K562 (cell line): ENCODE results near the gene CLASP2. TPM values are rescaled to one million over a fixed set of nuclear protein-coding genes. Genes with fewer than 3 reads are reported as not detected.

Experiments used
- BACH1 ChIP-seq: fragments of 200-800 bp; sonication (Bioruptor generic); IDR thresholded peaks from 2 replicates; pipeline ENCODE4 v1.6.1; 2016; ENCODE audit warnings: missing genetic modification characterization, missing compliant biosample characterization
- BHLHE40 ChIP-seq: IDR thresholded peaks from 2 replicates; pipeline ENCODE4 v1.6.1; 2011; ENCODE audit warnings: low read length, improper control_type of control experiment
- FOXK1 ChIP-seq: sonication (generic); formaldehyde crosslinking; IDR thresholded peaks from 2 replicates; pipeline ENCODE4 v1.8.0; 2022; ENCODE audit warnings: missing genetic modification reagents, mild to moderate bottlenecking, borderline replicate concordance
- HLTF ChIP-seq: fragments of 450-650 bp; IDR thresholded peaks from 2 replicates; pipeline ENCODE4 v1.6.1; 2016
- HNRNPK ChIP-seq: fragments of 200-400 bp; formaldehyde crosslinking; IDR thresholded peaks from one replicate; pipeline ENCODE4 v1.6.1; 2018; ENCODE audit warnings: mild to moderate bottlenecking, low read depth, low read length; ENCODE audit not compliant: poor library complexity, severe bottlenecking
- LCOR ChIP-seq: sonication (generic); formaldehyde crosslinking; IDR thresholded peaks from 2 replicates; pipeline ENCODE4 v1.8.0; 2022; ENCODE audit warnings: mild to moderate bottlenecking, missing genetic modification reagents
- NFRKB ChIP-seq: fragments of 450-650 bp; IDR thresholded peaks from 2 replicates; pipeline ENCODE4 v1.6.1; 2016; ENCODE audit warnings: low read depth
- ZNF586 ChIP-seq: fragments of 450-650 bp; formaldehyde crosslinking; conservative IDR thresholded peaks from 2 replicates; pipeline ENCODE4 v1.4.0; 2020; ENCODE audit warnings: mild to moderate bottlenecking, moderate library complexity
- ZNF830 ChIP-seq: fragments of 250-450 bp; sonication (Bioruptor Pico); IDR thresholded peaks from 2 replicates; pipeline ENCODE4 v1.5.0; 2021; ENCODE audit warnings: mild to moderate bottlenecking
- polyA plus RNA-seq, 8 experiments: library from polyadenylated mRNA; depleted of rRNA in 4 of 8; stranded (reverse) in 5 of 8; unstranded in 3 of 8; fragments of >200 nt; fragmentation: Nextera tagmentation in 2 of 8; fragmentation: Illumina TruSeq in 1 of 8; extraction: Ambion mirVana in 2 of 8; extraction: Trizol in 1 of 8; gene quantifications; 2 replicates each; pipeline versions ENCODE4 v1.2.1 to v1.2.3, GENCODE V29; 2011 to 2014; ENCODE audit warnings: inconsistent platforms in 1 of 8, missing spikeins in 1 of 8
- total RNA-seq, 7 experiments: library from RNA; depleted of rRNA in 6 of 7; stranded (reverse); fragments of >200 nt in 6 of 7; fragmentation: Illumina TruSeq in 2 of 7; extraction: Trizol in 2 of 7; gene quantifications; 2 replicates each; pipeline versions ENCODE4 v1.2.1 to v1.2.3, GENCODE V29; 2011 to 2021; ENCODE audit warnings: low replicate concordance in 1 of 7
- TF ChIP-seq, protein P1 (sequence below): fragments of 450-650 bp; IDR thresholded peaks from 2 replicates; pipeline ENCODE4 v1.6.1; 2016; ENCODE audit warnings: mild to moderate bottlenecking
- TF ChIP-seq, protein P2 (sequence below): fragments of 450-650 bp; IDR thresholded peaks from 2 replicates; pipeline ENCODE4 v1.6.1; 2016; ENCODE audit warnings: low read depth
- TF ChIP-seq, protein P3 (sequence below): conservative IDR thresholded peaks from 2 replicates; pipeline ENCODE4 v1.6.1; 2011; ENCODE audit warnings: low read depth, mild to moderate bottlenecking, low read length; ENCODE audit not compliant: control insufficient read depth
- TF ChIP-seq, protein P4 (sequence below), 2 experiments: fragments of 450-650 bp in 1 of 2; IDR thresholded peaks; 2 replicates each; pipeline ENCODE4 v1.6.1; 2011 to 2017; ENCODE audit warnings: low read depth in 2 of 2, antibody characterized with exemption in 1 of 2, borderline replicate concordance in 1 of 2, low read length in 1 of 2, mild to moderate bottlenecking in 1 of 2, mixed read lengths in 1 of 2; ENCODE audit not compliant: control insufficient read depth in 1 of 2

CLASP2 gene
- total and polyA plus RNA-seq, 9 of the 15 experiments (the other 6 are each of a cell fraction or from before 2014, with no cell fraction given) = 13.5 to 107 (median 71.8) TPM

DNA sequence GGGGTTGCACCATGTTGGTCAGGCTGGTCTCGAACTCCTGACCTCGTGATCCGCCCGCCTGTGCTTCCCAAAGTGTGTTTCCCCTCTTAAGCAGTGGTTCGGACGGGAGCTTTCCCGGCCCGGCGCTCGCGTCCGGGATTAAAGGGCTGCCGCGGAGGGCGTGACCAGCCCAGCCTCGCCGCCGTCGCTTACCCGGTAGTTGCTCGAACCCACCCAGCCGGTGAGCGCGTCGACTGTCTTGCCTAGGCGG, 513 bp downstream of the CLASP2 start (continued):
- TF ChIP-seq, protein P1, sequence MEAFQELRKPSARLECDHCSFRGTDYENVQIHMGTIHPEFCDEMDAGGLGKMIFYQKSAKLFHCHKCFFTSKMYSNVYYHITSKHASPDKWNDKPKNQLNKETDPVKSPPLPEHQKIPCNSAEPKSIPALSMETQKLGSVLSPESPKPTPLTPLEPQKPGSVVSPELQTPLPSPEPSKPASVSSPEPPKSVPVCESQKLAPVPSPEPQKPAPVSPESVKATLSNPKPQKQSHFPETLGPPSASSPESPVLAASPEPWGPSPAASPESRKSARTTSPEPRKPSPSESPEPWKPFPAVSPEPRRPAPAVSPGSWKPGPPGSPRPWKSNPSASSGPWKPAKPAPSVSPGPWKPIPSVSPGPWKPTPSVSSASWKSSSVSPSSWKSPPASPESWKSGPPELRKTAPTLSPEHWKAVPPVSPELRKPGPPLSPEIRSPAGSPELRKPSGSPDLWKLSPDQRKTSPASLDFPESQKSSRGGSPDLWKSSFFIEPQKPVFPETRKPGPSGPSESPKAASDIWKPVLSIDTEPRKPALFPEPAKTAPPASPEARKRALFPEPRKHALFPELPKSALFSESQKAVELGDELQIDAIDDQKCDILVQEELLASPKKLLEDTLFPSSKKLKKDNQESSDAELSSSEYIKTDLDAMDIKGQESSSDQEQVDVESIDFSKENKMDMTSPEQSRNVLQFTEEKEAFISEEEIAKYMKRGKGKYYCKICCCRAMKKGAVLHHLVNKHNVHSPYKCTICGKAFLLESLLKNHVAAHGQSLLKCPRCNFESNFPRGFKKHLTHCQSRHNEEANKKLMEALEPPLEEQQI = no peak
- TF ChIP-seq NFRKB (no peak), HNRNPK (no peak), BHLHE40 (no peak), FOXK1 (CRISPR knock-in tag) (no peak), ZNF830 (CRISPR knock-in tag) (no peak), LCOR (no peak; the same call in 1 of the 2 replicates), BACH1 (no peak), ZNF586 (no peak), HLTF (no peak)
- TF ChIP-seq, protein P2, sequence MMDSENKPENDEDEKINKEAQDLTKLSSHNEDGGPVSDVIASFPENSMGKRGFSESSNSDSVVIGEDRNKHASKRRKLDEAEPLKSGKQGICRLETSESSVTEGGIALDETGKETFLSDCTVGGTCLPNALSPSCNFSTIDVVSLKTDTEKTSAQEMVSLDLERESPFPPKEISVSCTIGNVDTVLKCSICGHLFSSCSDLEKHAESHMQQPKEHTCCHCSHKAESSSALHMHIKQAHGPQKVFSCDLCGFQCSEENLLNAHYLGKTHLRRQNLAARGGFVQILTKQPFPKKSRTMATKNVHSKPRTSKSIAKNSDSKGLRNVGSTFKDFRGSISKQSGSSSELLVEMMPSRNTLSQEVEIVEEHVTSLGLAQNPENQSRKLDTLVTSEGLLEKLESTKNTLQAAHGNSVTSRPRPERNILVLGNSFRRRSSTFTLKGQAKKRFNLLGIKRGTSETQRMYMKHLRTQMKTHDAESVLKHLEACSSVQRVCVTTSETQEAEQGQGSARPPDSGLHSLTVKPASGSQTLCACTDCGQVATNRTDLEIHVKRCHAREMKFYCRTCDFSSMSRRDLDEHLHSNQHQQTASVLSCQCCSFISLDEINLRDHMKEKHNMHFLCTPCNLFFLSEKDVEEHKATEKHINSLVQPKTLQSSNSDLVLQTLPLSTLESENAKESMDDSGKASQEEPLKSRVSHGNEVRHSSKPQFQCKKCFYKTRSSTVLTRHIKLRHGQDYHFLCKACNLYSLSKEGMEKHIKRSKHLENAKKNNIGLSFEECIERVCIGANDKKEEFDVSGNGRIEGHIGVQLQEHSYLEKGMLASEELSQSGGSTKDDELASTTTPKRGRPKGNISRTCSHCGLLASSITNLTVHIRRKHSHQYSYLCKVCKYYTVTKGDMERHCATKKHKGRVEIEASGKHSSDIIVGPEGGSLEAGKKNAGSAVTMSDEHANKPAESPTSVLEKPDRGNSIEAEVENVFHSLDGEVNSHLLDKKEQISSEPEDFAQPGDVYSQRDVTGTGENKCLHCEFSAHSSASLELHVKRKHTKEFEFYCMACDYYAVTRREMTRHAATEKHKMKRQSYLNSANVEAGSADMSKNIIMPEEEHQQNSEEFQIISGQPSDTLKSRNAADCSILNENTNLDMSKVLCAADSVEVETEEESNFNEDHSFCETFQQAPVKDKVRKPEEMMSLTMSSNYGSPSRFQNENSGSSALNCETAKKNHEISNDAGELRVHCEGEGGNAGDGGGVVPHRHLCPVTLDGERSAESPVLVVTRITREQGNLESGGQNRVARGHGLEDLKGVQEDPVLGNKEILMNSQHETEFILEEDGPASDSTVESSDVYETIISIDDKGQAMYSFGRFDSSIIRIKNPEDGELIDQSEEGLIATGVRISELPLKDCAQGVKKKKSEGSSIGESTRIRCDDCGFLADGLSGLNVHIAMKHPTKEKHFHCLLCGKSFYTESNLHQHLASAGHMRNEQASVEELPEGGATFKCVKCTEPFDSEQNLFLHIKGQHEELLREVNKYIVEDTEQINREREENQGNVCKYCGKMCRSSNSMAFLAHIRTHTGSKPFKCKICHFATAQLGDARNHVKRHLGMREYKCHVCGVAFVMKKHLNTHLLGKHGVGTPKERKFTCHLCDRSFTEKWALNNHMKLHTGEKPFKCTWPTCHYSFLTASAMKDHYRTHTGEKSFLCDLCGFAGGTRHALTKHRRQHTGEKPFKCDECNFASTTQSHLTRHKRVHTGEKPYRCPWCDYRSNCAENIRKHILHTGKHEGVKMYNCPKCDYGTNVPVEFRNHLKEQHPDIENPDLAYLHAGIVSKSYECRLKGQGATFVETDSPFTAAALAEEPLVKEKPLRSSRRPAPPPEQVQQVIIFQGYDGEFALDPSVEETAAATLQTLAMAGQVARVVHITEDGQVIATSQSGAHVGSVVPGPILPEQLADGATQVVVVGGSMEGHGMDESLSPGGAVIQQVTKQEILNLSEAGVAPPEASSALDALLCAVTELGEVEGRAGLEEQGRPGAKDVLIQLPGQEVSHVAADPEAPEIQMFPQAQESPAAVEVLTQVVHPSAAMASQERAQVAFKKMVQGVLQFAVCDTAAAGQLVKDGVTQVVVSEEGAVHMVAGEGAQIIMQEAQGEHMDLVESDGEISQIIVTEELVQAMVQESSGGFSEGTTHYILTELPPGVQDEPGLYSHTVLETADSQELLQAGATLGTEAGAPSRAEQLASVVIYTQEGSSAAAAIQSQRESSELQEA = 0 out of 2 replicates have a peak, but pooled peaks have one; percentile 6
- TF ChIP-seq, protein P3, sequence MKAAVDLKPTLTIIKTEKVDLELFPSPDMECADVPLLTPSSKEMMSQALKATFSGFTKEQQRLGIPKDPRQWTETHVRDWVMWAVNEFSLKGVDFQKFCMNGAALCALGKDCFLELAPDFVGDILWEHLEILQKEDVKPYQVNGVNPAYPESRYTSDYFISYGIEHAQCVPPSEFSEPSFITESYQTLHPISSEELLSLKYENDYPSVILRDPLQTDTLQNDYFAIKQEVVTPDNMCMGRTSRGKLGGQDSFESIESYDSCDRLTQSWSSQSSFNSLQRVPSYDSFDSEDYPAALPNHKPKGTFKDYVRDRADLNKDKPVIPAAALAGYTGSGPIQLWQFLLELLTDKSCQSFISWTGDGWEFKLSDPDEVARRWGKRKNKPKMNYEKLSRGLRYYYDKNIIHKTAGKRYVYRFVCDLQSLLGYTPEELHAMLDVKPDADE = 0 out of 2 replicates have a peak, but pooled peaks have one; percentile 19
- TF ChIP-seq, protein P4, sequence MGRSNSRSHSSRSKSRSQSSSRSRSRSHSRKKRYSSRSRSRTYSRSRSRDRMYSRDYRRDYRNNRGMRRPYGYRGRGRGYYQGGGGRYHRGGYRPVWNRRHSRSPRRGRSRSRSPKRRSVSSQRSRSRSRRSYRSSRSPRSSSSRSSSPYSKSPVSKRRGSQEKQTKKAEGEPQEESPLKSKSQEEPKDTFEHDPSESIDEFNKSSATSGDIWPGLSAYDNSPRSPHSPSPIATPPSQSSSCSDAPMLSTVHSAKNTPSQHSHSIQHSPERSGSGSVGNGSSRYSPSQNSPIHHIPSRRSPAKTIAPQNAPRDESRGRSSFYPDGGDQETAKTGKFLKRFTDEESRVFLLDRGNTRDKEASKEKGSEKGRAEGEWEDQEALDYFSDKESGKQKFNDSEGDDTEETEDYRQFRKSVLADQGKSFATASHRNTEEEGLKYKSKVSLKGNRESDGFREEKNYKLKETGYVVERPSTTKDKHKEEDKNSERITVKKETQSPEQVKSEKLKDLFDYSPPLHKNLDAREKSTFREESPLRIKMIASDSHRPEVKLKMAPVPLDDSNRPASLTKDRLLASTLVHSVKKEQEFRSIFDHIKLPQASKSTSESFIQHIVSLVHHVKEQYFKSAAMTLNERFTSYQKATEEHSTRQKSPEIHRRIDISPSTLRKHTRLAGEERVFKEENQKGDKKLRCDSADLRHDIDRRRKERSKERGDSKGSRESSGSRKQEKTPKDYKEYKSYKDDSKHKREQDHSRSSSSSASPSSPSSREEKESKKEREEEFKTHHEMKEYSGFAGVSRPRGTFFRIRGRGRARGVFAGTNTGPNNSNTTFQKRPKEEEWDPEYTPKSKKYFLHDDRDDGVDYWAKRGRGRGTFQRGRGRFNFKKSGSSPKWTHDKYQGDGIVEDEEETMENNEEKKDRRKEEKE (IDR thresholded peaks at IDR 0.05; ENCODE audit: borderline replicate concordance in 1 of 2, control insufficient read depth in 1 of 2, low read depth in 2 of 2, low read length in 1 of 2) = no peak
